Mesenteric fat pad (tissue), 1 donor: ENCODE results near the gene FNDC8. TPM values are rescaled to one million over a fixed set of nuclear protein-coding genes. Genes with fewer than 3 reads are reported as not detected.
"Not testable (repeated sequence)": the region's sequence is repeated elsewhere in the genome, so short reads cannot be mapped to it uniquely, and the experiment has no call there.

Experiments used
- DNase-seq: peaks from one replicate; pipeline ENCODE4 v3.0.0-alpha.2; 2020; ENCODE audit warnings: low spot score
- total RNA-seq: library from RNA; stranded (reverse); fragmentation: NEBNext Ultra II Directional; extraction: Animal tissue kit (Norgen Biotek cat#: 25700); gene quantifications from one replicate; pipeline ENCODE4 v1.2.1, GENCODE V29; 2021
- donor health status: DM: yes; HTN: yes; CAD: no.

The FNDC8 gene
- total RNA-seq, 1 donor from 2014 or later: not detected

DNA sequence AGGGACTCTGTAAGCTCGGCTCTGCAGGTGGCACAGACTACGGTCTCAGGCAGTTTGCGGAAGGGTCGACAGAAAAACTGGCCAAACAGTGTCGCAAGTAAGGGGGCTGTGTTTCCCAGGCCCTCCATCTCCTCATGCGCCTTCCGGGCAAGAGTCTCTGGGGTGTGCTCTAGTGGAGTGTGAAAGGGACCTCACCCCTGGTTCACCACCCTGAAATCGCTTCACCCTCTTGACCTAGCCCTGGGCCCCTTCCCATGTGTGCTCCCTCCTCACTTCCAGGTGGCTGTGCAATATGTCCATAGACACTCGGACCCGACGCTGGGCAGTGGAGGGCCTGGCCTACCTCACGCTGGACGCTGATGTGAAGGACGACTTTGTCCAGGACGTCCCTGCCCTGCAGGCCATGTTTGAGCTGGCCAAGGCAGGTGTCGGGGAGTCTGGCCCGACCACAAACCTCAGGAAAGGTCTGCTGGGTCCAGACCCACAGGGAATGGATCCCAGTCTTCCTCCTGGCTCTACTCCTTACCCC, 48.5 kb downstream of the FNDC8 start:
- peak; percentile 89 for DNase-seq

DNA sequence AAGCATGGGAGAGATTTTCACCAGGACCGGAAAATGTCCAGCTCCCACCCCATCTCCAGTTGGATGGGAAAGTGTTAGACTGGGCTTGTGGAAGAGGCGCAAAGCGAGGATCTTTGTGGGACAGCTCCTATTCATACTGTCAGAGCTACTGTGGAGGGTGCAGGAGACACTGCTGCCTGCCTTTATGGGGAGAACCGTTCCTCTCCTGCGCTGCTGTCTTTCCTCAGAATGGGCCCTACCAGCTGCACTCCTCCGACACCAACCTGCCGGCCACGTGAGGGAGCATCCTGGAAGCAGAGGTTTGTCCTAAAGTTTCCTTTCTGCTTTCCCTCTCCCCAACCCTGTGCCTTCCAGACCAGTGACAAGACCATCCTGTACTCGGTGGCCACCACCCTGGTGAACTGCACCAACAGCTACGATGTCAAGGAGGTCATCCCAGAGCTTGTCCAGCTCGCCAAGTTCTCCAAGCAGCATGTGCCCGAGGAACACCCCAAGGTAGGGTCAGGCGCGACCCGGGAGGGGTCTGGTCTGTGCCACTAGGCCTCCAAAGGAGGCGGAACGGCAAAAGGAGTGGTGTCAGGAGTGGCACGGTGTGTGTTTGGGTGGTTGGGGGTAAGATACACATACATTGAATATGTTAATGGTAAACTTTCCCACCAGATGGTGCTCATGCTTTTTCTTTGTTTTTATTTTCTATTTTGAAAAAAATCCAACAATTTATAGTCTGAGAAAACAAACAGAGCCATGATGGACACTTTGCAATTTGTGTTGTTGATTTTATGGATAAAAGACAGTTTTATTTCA, 49.8 kb downstream of the FNDC8 start:
- peak; percentile 85 for DNase-seq

DNA sequence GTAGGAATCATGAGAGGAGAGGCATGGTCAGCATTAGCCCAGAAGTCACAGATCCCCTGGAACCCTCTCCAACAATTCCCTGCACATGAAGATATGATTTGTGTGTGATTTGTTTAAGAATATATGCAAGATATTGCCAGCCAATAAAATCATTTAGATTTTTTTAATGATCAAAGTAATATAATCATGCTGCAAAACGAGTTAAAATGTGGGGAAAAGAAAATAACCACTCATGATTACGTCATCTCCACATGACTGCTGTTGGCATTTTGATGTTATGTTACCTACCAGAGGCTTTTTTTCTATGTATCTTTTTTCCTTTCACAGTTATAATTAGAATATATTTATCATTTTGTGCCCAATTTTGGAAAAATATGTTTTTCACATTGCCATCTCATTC, 50.4 kb downstream of the FNDC8 start:
- DNase-seq: no peak

DNA sequence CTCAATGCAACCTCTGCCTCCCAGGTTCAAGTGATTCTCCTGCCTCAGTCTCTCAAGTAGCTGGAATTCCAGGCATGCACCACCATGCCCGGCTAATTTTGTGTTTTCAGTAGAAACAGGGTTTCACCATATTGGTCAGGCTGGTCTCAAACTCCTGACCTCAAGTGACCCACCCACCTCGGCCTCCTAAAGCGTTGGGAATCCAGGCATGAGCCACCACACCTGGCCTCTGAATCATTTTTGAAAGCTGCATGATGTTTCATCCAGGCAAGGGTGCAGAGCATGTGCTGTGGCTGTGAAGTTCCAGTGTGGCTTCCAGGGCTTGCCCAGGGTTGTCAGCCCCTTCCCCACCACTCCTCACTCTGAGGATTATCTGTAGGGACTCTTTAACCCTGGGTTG, 50.9 kb downstream of the FNDC8 start:
- peak; percentile 35 for DNase-seq

DNA sequence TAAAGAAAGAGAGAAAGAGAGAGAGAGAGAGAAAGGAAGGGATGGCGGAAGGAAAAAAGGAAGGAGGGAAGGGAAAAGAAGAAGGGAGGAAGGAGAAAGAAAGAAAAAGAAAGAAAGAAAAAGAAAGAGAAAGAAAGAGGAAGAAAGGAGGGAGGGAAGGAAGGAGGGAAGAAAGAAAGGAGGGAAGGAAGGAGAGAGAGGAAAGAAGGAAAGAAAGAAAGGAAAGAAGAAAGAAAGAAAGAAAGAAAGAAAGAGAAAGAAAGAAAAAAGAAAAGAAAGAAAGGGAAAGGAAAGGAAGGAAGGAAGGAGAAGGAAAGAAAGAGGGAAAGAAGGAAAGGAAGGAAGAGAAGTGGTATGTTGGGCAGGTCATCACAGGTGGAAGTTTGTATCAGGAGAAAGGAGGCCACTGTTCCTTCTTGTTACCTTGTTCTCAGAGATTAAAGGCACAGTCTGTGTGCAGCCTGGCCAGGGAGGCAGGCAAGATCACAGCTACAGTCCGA, 53.5 kb downstream of the FNDC8 start:
- no peak for DNase-seq

DNA sequence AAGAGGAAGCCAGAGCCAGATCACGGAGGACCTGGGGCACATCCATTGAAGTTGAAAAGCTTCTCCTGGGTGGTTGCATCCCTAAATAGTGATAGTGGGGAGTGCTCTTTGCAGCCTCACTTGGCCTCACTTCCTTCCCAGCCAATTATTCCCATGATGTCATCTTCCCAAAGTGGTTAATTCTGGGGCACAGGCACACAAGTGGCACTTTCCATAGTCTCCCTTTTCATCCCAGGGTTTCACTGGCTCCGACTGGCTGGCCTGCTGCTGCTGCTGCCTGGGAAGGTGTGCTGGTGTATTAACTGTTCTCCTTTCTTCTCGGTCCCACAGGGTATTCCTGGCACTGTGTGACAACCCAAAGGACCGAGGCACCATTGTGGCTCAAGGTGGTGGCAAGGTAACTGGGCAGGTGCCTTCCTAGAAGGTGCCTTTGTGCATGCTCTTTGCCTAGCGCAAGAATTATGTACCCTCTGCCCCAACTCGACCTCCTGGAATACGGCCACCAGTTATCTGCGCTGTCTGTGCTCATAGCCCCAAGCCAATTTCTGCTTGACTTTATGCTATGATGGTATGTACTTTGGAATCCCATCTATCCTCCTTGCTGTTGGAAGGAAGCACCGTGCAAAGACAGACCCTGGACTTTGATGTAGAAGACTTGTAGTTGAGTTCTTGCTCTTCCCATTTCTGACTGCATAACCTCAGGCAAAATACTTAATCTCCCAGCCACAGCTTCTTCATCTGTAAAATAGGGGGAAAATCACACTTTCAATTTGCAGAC, 54.4 kb downstream of the FNDC8 start:
- DNase-seq: peak; percentile 78

DNA sequence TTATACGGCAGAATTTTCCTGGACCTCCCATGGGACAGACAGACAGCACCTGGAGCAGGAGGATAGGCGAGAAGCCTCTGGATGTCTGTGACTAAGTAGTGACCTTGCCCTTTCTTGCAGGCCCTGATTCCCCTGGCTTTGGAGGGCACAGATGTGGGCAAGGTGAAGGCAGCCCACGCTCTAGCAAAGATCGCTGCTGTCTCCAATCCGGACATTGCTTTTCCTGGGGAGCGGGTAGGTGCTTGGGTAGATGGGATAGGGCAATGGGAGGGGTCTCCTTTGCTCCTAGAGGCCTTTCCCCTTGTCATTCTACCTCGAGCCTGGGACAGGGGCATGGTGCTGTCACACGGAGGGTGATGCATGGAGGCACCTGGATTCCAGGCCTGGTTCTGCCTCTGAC, 55.5 kb downstream of the FNDC8 start:
- peak; percentile 45 for DNase-seq

DNA sequence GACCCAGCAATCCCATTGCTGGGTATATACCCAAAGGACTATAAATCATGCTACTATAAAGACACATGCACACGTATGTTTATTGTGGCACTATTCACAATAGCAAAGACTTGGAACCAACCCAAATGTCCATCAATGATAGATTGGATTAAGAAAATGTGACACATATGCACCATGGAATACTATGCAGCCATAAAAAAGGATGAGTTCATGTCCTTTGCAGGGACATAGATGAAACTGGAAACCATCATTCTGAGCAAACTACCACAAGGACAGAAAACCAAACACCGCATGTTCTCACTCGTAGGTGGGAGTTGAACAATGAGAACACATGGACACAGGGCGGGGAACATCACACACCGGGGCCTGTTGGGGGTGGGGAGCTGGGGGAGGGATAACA, 58.0 kb downstream of the FNDC8 start:
- not testable (repeated sequence) for DNase-seq

Other genes starting within 250 kb of the FNDC8 start
- 2.0 TPM for gene CCT6B, start 160.2 kb upstream of the FNDC8 start, total RNA-seq
- gene ZNF830, start 160.1 kb upstream of the FNDC8 start, total RNA-seq: 8.7 TPM
- 24.0 TPM for gene LIG3, start 141.1 kb upstream of the FNDC8 start, total RNA-seq
- 23.7 TPM for gene RFFL, start 57.9 kb upstream of the FNDC8 start, total RNA-seq
- gene RAD51D, start 1.8 kb upstream of the FNDC8 start, total RNA-seq: 10.6 TPM
- 14.0 TPM for gene NLE1, start 20.7 kb downstream of the FNDC8 start, total RNA-seq
- gene UNC45B, start 26.2 kb downstream of the FNDC8 start, total RNA-seq: not detected
- not detected for gene SLC35G3, start 72.8 kb downstream of the FNDC8 start, total RNA-seq
- 74.8 TPM for gene SLFN5, start 121.5 kb downstream of the FNDC8 start, total RNA-seq